Heart left ventricle (tissue), 16 donors: ENCODE data around the gene THBS4. TPM values are rescaled to one million over a fixed set of nuclear protein-coding genes. Genes with fewer than 3 reads are reported as not detected.

Experiments
- ATAC-seq, 4 donors: fragments of 200-7000 bp; cut with Tn5 transposase; one replicate each; pipeline ENCODE4 v1.9.1; 2020 to 2022; ENCODE audit warnings: moderate library complexity in 4 of 4, mild to moderate bottlenecking in 3 of 4, moderate number of reproducible peaks in 1 of 4
- DNase-seq, 5 donors: peaks; one replicate each; pipeline ENCODE4 v3.0.0-alpha.2; 2020
- H3K27ac ChIP-seq, 12 donors: fragments of 200-600 bp; sonication (generic) in 4 of 12; one replicate each; pipeline versions ENCODE4 v1.5.0 to v1.8.0; 2016 to 2022; ENCODE audit warnings: mild to moderate bottlenecking in 2 of 12
- H3K27me3 ChIP-seq, 9 donors: fragments of 200-600 bp; sonication (generic) in 2 of 9; one replicate each; pipeline versions ENCODE4 v1.5.1 to v1.8.0; 2016 to 2022; ENCODE audit warnings: mild to moderate bottlenecking in 3 of 9
- H3K36me3 ChIP-seq, 9 donors: fragments of 200-600 bp; sonication (generic) in 2 of 9; one replicate each; pipeline versions ENCODE4 v1.5.0 to v1.8.0; 2018 to 2022; ENCODE audit warnings: mild to moderate bottlenecking in 2 of 9
- H3K4me1 ChIP-seq, 12 donors: fragments of 200-600 bp; sonication (generic) in 4 of 12; one replicate each; pipeline versions ENCODE4 v1.5.0 to v1.8.0; 2016 to 2022; ENCODE audit warnings: mild to moderate bottlenecking in 3 of 12
- H3K4me3 ChIP-seq, 12 donors: fragments of 200-600 bp; sonication (generic) in 4 of 12; one replicate each; pipeline versions ENCODE4 v1.5.0 to v1.8.0; 2017 to 2022; ENCODE audit warnings: mild to moderate bottlenecking in 9 of 12, moderate library complexity in 4 of 12
- H3K9me3 ChIP-seq, 12 donors: fragments of 200-600 bp; sonication (generic) in 4 of 12; one replicate each; pipeline versions ENCODE4 v1.5.0 to v1.8.0; 2016 to 2022; ENCODE audit warnings: mild to moderate bottlenecking in 1 of 12
- CTCF ChIP-seq, 12 donors: fragments of 200-600 bp; sonication (generic) in 4 of 12; IDR thresholded peaks; one replicate each; pipeline versions ENCODE4 v1.5.0 to v1.8.0; 2018 to 2022; ENCODE audit warnings: antibody characterized with exemption in 12 of 12, mild to moderate bottlenecking in 5 of 12
- POLR2A ChIP-seq, 2 donors: fragments of 450-650 bp; IDR thresholded peaks; one replicate each; pipeline ENCODE4 v1.6.1; 2017; ENCODE audit warnings: antibody characterized with exemption in 2 of 2, mild to moderate bottlenecking in 2 of 2, moderate library complexity in 2 of 2
- WGBS, 4 donors: extraction: QIAGEN DNeasy Blood & Tissue Kit in 2 of 4; methylation state at CpG; one replicate each; pipeline versions ENCODE4 v1.1.5 to v1.1.7; 2013 to 2018; 5-methylcytosine and 5-hydroxymethylcytosine counted together
- intact Hi-C, 10 donors: fragments of 100-400 bp; cut with DNase I; formaldehyde crosslinking; loops; one replicate each; pipeline versions ENCODE4 v1.11.1 to v1.14.2; 2022
- polyA plus RNA-seq, 2 donors: library from polyadenylated mRNA; stranded (reverse); fragments of 200-250 nt; gene quantifications; one replicate each; pipeline ENCODE4 v1.2.3, GENCODE V29; 2013
- total RNA-seq, 9 donors: library from RNA; depleted of rRNA in 2 of 9; stranded (reverse); fragments of >200 nt in 2 of 9; fragmentation: NEBNext Ultra II Directional in 3 of 9; extraction: Animal tissue kit (Norgen Biotek cat#: 25700) in 3 of 9; gene quantifications; one replicate each; pipeline versions ENCODE4 v1.1.0 to v1.2.4, GENCODE V29; 2016 to 2023
- donor health status: ischemic (EF 13 %, LVEDD 7.1; RV severe dilation, severe dysfunction).
- donor health status: healthy with polysubstance abuse.
- donor health status: DM: no; HTN: yes; CAD: no.
- donor health status: DM: no; HTN: no; CAD: no.
- donor health status: ischemic (EF 25% LVEDD 6.9; RV normal size, moderate dysfunction).
- donor health status: ischemic (EF 25% LVEDD 5.7; RV mildly dilated, moderate dysfunction).
- donor health status: healthy.
- donor health status: DM: yes; HTN: yes; CAD: no.
- donor health status: ischemic (EF 35%, LVEDD 5.7; RV mildly dilated, moderate dysfunction).
- donor health status: nonischemic (EF 11% LVEDD 7.7; RV severe dilation, severe dysfunction).
- donor health status: DM: yes; HTN: yes; CAD: no.
- donor health status: PGD.
- donor health status: ischemic (EF 29% LVEDD 5.4; RV normal size, mild dysfunction).
- donor health status: nonischemic (EF 23%, LVEDD 6.1; RV moderate dilation, normal function).

Gene THBS4
- total and polyA plus RNA-seq, 11 donors: 38.6 to 266 (median 73.9) TPM

DNA sequence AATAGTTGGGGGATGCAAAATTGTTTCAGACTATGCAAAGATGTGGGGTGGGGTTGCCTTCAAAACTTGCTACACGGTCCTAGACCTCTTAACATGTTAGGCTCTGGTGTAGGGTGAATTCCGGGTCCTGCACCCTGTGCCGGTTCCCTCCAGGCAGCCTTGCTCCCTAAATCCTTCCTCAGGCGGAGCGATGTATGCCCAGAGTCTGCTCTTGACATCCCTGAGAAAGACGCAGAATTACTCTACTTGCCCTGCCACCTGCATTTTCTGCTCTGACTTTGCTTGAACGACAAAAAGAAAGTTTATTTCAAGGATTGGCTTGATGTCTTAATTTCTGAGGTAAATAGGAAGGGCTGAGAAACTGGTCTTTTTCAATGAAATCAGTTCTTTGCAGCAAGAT, 691 bp downstream of the THBS4 start:
- H3K9me3 ChIP-seq: no peaks in the 10 kb centered on the region
- H3K36me3 ChIP-seq: peaks cover 0 to 3% (median 0%) of the 10 kb centered on the region in 9 donors
- peak overlapping the region in 11 of 12 donors; percentile 20 to 84 (median 47) for H3K27ac ChIP-seq
- DNase-seq (no peak), ATAC-seq (peak in 1 of 4 donors; percentile 15)
- WGBS, 4 donors: 70 to 82% (median 80%) methylated on average over 6 to 7 of the region's 7 CpGs
- H3K4me1 ChIP-seq: peaks cover 0 to 12% (median 0%) of the 10 kb centered on the region in 12 donors
- H3K27me3 ChIP-seq: peaks cover 0 to 46% (median 20%) of the 10 kb centered on the region in 9 donors
- peak overlapping the region in 11 of 12 donors; percentile 28 to 65 (median 59) for H3K4me3 ChIP-seq
- TF ChIP-seq POLR2A (IDR thresholded peaks at IDR 0.05) (no peak), CTCF (IDR thresholded peaks at IDR 0.05) (no peak)
- intact Hi-C loops: no loop called here

GRCh38 chr5:80036615-80037014, 1.5 kb downstream of the THBS4 start:
- ATAC-seq: no peak
- peak overlapping the region in 7 of 12 donors; percentile 9 to 84 (median 33) for H3K27ac ChIP-seq
- H3K4me1 ChIP-seq: peaks cover 0 to 12% (median 0%) of the 10 kb centered on the region in 12 donors
- WGBS, 4 donors: 86 to 94% (median 89%) methylated on average over 5 of the region's 5 CpGs
- peaks cover 0 to 46% (median 20%) of the 10 kb centered on the region in 9 donors for H3K27me3 ChIP-seq
- intact Hi-C loops: no loop called here
- TF ChIP-seq CTCF (IDR thresholded peaks at IDR 0.05) (no peak), POLR2A (IDR thresholded peaks at IDR 0.05) (no peak)
- no peaks in the 10 kb centered on the region for H3K9me3 ChIP-seq
- peak overlapping the region in 10 of 12 donors; percentile 28 to 65 (median 60) for H3K4me3 ChIP-seq
- H3K36me3 ChIP-seq: peaks cover 0 to 11% (median 0%) of the 10 kb centered on the region in 9 donors
- no peak for DNase-seq

DNA sequence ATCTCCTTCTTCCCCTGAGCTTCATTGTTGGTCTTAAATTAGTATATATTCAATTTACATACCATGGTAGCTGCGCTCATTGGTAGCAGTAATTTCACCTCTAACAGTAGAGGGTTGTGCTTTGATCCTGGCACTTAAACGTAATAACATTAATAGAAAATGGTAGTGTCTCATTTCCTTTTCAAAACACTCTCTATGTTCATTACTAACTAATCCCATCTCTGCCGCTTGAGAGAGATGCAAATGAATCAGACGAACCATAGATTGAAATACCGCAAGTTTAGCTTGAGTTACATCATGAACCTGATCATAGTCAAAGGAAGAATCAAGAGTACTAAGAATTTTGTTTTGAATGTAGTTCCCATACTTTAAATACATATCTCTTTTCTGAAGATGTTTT, 2.2 kb downstream of the THBS4 start:
- peaks cover 0 to 13% (median 0%) of the 10 kb centered on the region in 9 donors for H3K36me3 ChIP-seq
- peaks cover 0 to 46% (median 20%) of the 10 kb centered on the region in 9 donors for H3K27me3 ChIP-seq
- H3K27ac ChIP-seq: peak overlapping the region in 2 of 12 donors; percentile 73 to 84
- WGBS, 4 donors: 78 to 92% (median 81%) methylated on average over 5 of the region's 5 CpGs
- no peaks in the 10 kb centered on the region for H3K9me3 ChIP-seq
- peak overlapping the region in 9 of 12 donors; percentile 49 to 65 (median 60) for H3K4me3 ChIP-seq
- intact Hi-C loops: no loop called here
- peaks cover 0 to 12% (median 0%) of the 10 kb centered on the region in 12 donors for H3K4me1 ChIP-seq
- TF ChIP-seq CTCF (IDR thresholded peaks at IDR 0.05) (no peak), POLR2A (IDR thresholded peaks at IDR 0.05) (no peak)
- ATAC-seq (no peak), DNase-seq (no peak)

- H3K27me3 ChIP-seq: peaks cover 0 to 33% (median 14%) of the 10 kb centered on the region in 9 donors
- ATAC-seq: no peak
- WGBS, 4 donors: 64 to 76% (median 67%) methylated on average over 2 of the region's 2 CpGs
- H3K27ac ChIP-seq: no peak overlapping the region
- peaks cover 0 to 17% (median 0%) of the 10 kb centered on the region in 9 donors for H3K36me3 ChIP-seq
- TF ChIP-seq CTCF (IDR thresholded peaks at IDR 0.05) (no peak), POLR2A (IDR thresholded peaks at IDR 0.05) (no peak)
- no peak for DNase-seq
- intact Hi-C loops: no loop called here
- peak overlapping the region in 2 of 12 donors; percentile 3 to 10 for H3K4me3 ChIP-seq
- H3K9me3 ChIP-seq: no peaks in the 10 kb centered on the region
- peaks cover 0 to 9% (median 0%) of the 10 kb centered on the region in 12 donors for H3K4me1 ChIP-seq
Measured at GRCh38 chr5:80039650-80040049, 4.5 kb downstream of the THBS4 start.
